Chondrocyte (in vitro differentiated cells): ENCODE measurements around the gene RUNX1. TPM values are rescaled to one million over a fixed set of nuclear protein-coding genes. Genes with fewer than 3 reads are reported as not detected.

Source experiments
- DNase-seq: peaks from one replicate; pipeline ENCODE4 v3.0.0; 2021; ENCODE audit warnings: mixed read lengths, low spot score
- H3K27ac Mint-ChIP-seq: one replicate; pipeline ENCODE4 v1.8.0; 2021; ENCODE audit warnings: mild to moderate bottlenecking, moderate library complexity, mixed read lengths; ENCODE audit not compliant: unreplicated experiment
- H3K27me3 Mint-ChIP-seq: 2 replicates; pipeline ENCODE4 v1.8.0; 2021; ENCODE audit warnings: low read depth, mixed read lengths
- H3K36me3 Mint-ChIP-seq: 2 replicates; pipeline ENCODE4 v1.8.0; 2021; ENCODE audit warnings: low read depth, mixed read lengths
- H3K4me1 Mint-ChIP-seq: 2 replicates; pipeline ENCODE4 v1.8.0; 2021; ENCODE audit warnings: low read depth, mild to moderate bottlenecking, mixed read lengths
- H3K4me3 Mint-ChIP-seq: one replicate; pipeline ENCODE4 v1.8.0; 2021; ENCODE audit warnings: mild to moderate bottlenecking, moderate library complexity, mixed read lengths; ENCODE audit not compliant: unreplicated experiment
- H3K9me3 Mint-ChIP-seq: 2 replicates; pipeline ENCODE4 v1.8.0; 2021; ENCODE audit warnings: low read depth, mixed read lengths
- CTCF ChIP-seq: fragments of 200-600 bp; sonication (generic); IDR thresholded peaks from 2 replicates; pipeline ENCODE4 v1.5.0; 2021; ENCODE audit warnings: antibody characterized with exemption, mild to moderate bottlenecking, moderate library complexity
- total RNA-seq: library from RNA; stranded (reverse); gene quantifications from 3 replicates; pipeline ENCODE4 v1.2.1, GENCODE V29; 2021

Gene RUNX1
- total RNA-seq, 1 donor from 2014 or later, result 37.9 TPM

- H3K36me3 Mint-ChIP-seq, result peaks cover 17% of the 10 kb centered on the region
- TF ChIP-seq CTCF, result no peak
- H3K4me3 Mint-ChIP-seq, result no peak overlapping the region
- H3K27me3 Mint-ChIP-seq, result no peaks in the 10 kb centered on the region
- H3K4me1 Mint-ChIP-seq, result peaks cover 17% of the 10 kb centered on the region
- DNase-seq, result no peak
- no peaks in the 10 kb centered on the region for H3K9me3 Mint-ChIP-seq
- H3K27ac Mint-ChIP-seq, result peak overlapping the region; percentile 45
Observed at GRCh38 chr21:34791776-34792503, 257.2 kb downstream of the RUNX1 start.

- no peak for TF ChIP-seq CTCF
- no peaks in the 10 kb centered on the region for H3K27me3 Mint-ChIP-seq
- no peaks in the 10 kb centered on the region for H3K9me3 Mint-ChIP-seq
- H3K4me1 Mint-ChIP-seq, result peaks cover 12% of the 10 kb centered on the region
- H3K36me3 Mint-ChIP-seq, result peaks cover 14% of the 10 kb centered on the region
- H3K27ac Mint-ChIP-seq, result no peak overlapping the region
- H3K4me3 Mint-ChIP-seq, result no peak overlapping the region
- DNase-seq, result no peak
Observed at GRCh38 chr21:34790834-34791233, 258.3 kb downstream of the RUNX1 start.

GRCh38 chr21:34790341-34790740 lies 258.8 kb downstream of the RUNX1 start:
- Mint-ChIP-seq H3K27ac (no peak overlapping the region), H3K36me3 (peaks cover 13% of the 10 kb centered on the region), H3K9me3 (no peaks in the 10 kb centered on the region), H3K27me3 (no peaks in the 10 kb centered on the region), H3K4me3 (no peak overlapping the region), H3K4me1 (peaks cover 7% of the 10 kb centered on the region)
- TF ChIP-seq CTCF, result no peak
- no peak for DNase-seq

DNA sequence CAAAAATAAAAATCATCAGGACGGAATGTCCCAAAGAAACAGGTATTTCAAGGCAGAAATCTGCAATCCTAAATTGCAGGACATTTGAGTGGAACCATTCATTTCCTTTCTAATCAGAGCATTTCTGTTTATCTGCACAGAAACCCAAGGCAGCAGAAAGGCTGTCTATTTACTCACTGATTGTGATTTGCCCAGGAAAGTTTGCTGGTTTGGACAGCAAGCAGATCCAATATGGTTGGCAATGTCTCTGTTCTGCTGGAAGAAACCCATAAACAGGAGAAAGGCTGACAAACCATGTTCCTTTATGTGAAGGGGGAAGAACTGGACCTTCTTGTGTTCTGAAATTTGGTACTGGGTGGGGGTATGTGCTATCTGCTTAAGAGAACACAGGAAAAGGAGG lies 260.2 kb downstream of the RUNX1 start:
- no peak for DNase-seq
- peaks cover 3% of the 10 kb centered on the region for H3K4me1 Mint-ChIP-seq
- peaks cover 5% of the 10 kb centered on the region for H3K36me3 Mint-ChIP-seq
- H3K27me3 Mint-ChIP-seq, result no peaks in the 10 kb centered on the region
- no peaks in the 10 kb centered on the region for H3K9me3 Mint-ChIP-seq
- no peak for TF ChIP-seq CTCF
- H3K4me3 Mint-ChIP-seq, result no peak overlapping the region
- H3K27ac Mint-ChIP-seq, result no peak overlapping the region

DNA sequence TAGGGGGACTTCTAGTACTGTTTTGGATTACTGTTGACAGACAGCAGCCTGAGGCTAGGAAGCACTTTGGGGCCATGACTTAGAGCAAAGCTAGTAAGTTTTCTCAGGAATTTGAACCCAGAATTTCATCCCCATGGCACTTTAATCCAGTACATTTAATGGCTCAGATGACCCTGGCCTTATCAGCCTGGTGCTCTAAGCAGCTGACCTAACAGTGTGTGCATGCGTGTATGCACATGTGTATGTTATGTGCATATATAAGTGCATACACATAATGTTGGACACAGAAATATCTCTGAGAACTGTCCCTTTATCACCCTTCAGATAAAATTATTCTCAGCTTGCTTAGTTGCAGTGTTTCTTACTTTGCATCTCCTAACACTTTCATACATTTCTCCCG lies 265.3 kb downstream of the RUNX1 start:
- TF ChIP-seq CTCF, result no peak
- Mint-ChIP-seq H3K9me3 (no peaks in the 10 kb centered on the region), H3K4me1 (peaks cover 3% of the 10 kb centered on the region), H3K36me3 (no peaks in the 10 kb centered on the region), H3K27ac (no peak overlapping the region), H3K4me3 (no peak overlapping the region), H3K27me3 (no peaks in the 10 kb centered on the region)
- DNase-seq, result no peak
